ENCODE results near the gene CHCHD2.

DNA sequence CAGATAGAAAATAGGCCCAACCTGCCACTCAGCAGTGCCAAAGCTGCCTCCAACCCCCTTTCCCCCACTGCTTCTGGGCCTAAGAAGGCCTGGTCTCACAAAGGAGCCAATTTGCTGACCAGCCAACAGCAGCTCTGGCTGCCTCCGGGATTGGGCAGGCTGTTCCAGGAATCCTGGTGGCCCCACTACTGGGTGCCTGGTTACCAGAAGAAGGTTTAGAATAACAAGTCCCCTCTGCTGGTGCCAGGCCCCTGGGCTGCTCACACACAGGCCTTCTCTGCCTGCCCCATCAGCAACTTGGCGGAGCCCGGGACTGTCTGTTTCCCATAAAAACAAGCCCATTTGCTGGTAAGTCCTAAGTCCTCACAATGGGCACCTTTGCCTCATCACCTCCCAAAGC lies 14.7 kb downstream of the CHCHD2 start:
- TF ChIP-seq CTCF (IDR thresholded peaks at IDR 0.05) (no peak), POLR2A (IDR thresholded peaks at IDR 0.05) (no peak)
